GM10248 (cell line): Measurements from ENCODE around the gene MEGF9.

Experiments used
- CTCF ChIA-PET: fragments of 300-600 bp; sonication (Branson Sonifier 250); formaldehyde crosslinking; extraction: SDS; loops from one replicate; lab custom pipeline; 2021; ENCODE audit warnings: antibody characterized with exemption; lab: Yijun Ruan, JAX
- POLR2A ChIA-PET: fragments of 350-650 bp; sonication (Branson Sonifier 250); formaldehyde crosslinking; extraction: SDS; loops from one replicate; lab custom pipeline; 2020; ENCODE audit warnings: antibody characterized with exemption; lab: Yijun Ruan, JAX
- DNase-seq: peaks from one replicate; pipeline ENCODE4 v3.0.0; 2012; ENCODE audit errors: extremely low spot score
- CTCF ChIP-seq: IDR thresholded peaks from 2 replicates; pipeline ENCODE4 v1.5.1; 2012; ENCODE audit warnings: mild to moderate bottlenecking, low read depth; ENCODE audit errors: extremely low read depth, missing control alignments, control extremely low read depth

Gene MEGF9

DNA sequence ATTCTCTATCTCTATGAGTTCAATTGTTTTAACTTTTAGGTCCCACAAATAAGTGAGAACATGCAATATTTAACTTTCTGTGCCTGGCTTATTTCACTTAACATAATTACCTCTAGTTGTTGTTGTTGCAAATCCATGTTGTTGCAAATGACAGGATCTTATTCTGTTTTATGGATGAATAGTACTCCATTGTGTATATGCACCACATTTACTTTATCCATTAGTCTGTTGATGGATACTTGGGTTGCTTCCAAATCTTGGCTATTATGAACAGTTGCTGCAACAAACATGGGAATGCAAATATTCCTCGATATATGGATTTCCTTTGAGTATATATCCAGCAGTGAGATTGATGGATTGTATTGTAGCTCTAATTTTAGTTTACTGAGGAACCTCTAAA, 36.3 kb downstream of the MEGF9 start:
- POLR2A ChIA-PET = no interaction called here
- no peak for DNase-seq
- no peak for TF ChIP-seq CTCF
- CTCF ChIA-PET = no interaction called here

DNA sequence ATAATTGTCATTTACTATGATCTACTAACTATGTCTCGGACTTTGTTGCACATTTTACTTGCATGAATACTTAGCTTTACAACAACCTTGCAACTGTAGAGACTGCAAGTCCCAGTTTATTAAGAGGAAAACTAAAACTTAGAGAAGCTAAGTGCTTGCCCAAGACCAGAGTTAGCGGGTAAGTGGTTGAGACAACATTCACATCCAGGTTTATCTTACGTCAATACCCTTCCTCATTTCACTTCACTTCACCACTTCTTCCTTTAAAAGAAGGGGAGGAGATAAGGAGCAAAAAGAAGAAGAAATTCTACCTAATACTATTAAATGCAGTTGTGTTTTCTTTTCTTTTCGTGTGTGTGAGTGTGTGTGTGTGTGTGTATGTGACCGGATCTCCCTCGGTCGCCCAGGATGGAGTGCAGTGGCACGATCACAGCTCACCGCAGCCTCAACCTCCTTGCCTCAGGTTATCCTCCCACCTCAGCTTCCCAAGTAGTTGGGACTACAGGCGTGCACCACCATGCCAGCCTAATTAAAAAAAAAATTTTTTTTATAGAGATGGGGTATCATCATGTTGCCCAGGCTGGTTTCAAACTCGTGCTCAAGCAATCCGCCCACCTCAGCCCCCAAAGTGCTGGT, 37.4 kb downstream of the MEGF9 start:
- DNase-seq = no peak
- POLR2A ChIA-PET = interaction anchor here (0.5 kb wide), 1 partner anchor 64 kb away, joined by 3 read pairs; no protein-coding TSS in a partner anchor
- CTCF ChIA-PET = no interaction called here
- no peak for TF ChIP-seq CTCF

- no peak for TF ChIP-seq CTCF
- ChIA-PET CTCF (interaction anchor here (1.1 kb wide), 1 partner anchor 16 kb away, joined by 3 read pairs; no protein-coding TSS in a partner anchor), POLR2A (no interaction called here)
- no peak for DNase-seq
Measured at GRCh38 chr9:120668399-120668798, 45.9 kb downstream of the MEGF9 start.

DNA sequence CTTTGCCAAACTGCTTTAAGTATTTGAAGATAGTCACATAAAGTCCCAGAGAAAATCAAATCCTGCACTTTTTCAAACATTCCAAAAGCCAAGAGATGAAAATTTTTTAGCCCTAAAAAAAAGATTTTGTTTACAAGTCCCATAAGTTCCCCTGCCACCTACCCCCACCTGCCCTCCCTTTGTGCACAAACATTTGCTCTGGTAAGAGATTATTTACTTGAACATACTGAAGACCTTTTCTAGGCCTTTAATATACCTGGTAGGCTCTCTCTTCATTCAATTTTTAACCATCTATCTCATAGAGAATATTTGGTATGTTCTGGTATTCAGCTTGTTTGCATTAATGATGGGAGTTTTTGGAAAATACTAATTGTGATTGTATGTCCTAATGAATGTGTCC, 50.3 kb downstream of the MEGF9 start:
- no peak for TF ChIP-seq CTCF
- CTCF ChIA-PET = no interaction called here
- POLR2A ChIA-PET = no interaction called here
- no peak for DNase-seq

DNA sequence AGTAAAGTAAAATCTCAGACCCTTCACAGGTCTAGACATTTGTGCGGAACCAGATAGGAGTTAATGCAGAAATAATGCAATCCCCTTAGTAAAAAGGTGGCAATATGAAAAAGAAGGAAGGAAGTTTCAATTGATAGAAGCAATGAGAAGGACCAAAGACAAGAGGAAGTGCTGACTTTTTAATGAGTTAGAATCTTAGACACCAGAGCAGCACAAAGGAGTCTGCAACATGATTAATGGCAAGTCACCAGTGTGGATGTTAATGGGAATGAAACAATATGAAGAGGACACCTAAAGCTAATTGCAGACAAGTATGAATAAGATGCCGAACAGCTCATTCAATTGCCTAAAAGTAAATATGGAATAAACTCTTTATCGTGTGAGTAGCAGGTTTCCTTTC, 50.9 kb downstream of the MEGF9 start:
- CTCF ChIA-PET = interaction anchor here (1.4 kb wide), 1 partner anchor 14 kb away, joined by 3 read pairs; no protein-coding TSS in a partner anchor
- DNase-seq = no peak
- no peak for TF ChIP-seq CTCF
- POLR2A ChIA-PET = no interaction called here

GRCh38 chr9:120662513-120662912, 51.8 kb downstream of the MEGF9 start:
- TF ChIP-seq CTCF = no peak
- ChIA-PET CTCF (interaction anchor here (1.4 kb wide), 1 partner anchor 13 kb away, joined by 3 read pairs; no protein-coding TSS in a partner anchor), POLR2A (no interaction called here)
- no peak for DNase-seq

DNA sequence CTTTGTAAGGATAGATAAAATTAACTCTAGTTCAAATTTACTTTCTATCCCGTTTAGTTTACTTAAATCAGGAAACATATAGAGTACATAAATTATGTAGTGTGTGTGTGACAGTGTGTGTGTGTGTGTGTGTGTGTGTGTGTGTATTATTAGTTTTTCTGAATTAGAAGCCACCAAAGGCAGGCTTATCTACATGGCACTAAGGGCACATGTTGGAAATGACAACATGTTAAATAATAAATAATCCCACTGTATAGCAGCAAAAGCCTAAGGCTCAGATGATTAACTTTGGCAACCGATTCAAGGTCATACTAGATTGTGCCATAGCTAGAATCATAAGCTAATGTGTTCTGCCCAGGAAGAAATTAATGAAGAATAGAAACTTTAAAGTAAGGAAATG, 54.6 kb downstream of the MEGF9 start:
- ChIA-PET POLR2A (no interaction called here), CTCF (interaction anchor here (1.4 kb wide), 1 partner anchor 13 kb away, joined by 3 read pairs; no protein-coding TSS in a partner anchor)
- DNase-seq = no peak
- TF ChIP-seq CTCF = no peak
